ENCODE data around the gene AFTPH.

AFTPH gene

DNA sequence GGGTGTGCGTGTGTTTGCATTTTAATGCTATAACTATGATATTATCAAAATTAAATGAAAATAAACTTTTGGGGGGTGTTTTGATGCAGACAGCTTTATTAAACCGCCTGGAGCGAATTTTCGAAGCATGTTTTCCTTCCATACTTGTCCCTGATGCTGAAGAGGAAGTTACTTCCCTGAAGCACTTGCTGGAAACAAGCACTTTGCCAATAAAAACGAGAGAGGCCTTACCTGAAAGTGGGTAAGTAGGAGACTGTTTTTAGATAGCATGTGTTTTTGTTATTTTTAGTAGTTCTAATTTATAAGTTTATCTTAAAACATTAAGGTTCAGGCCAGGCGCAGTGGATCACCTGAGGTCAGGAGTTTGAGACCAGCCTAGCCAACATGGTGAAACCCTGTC, 43.3 kb downstream of the AFTPH start:
- H3K27me3 Mint-ChIP-seq: no peaks in the 10 kb centered on the region
- H3K36me3 Mint-ChIP-seq: peaks cover 14% of the 10 kb centered on the region
- no peak for DNase-seq (ENCODE audit: low spot score in 2 of 2)
- no peak overlapping the region for H3K4me3 Mint-ChIP-seq
- ATAC-seq (ENCODE audit: low read depth): no peak
- H3K4me1 Mint-ChIP-seq: peaks cover 17% of the 10 kb centered on the region
- H3K27ac Mint-ChIP-seq: peak overlapping the region; percentile 76
- H3K9me3 Mint-ChIP-seq: no peaks in the 10 kb centered on the region

DNA sequence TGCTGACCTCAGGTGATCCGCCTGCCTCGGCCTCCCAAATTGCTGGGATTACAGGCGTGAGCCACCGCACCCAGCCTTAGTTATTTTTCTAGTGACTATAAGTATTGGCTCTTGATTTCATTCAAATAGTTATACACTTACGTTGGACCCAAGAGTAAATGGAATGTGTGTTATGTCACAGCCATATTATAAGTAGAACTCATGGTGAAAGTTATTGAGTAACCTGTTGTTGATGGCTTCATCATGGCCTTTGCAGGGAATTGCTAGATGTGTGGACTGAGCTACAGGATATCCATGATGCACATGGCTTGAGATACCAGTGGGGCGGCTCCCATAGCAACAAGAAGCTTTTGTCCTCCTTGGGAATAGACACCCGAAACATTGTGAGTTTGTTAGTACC, 44.7 kb downstream of the AFTPH start:
- Mint-ChIP-seq H3K9me3 (no peaks in the 10 kb centered on the region), H3K27me3 (no peaks in the 10 kb centered on the region), H3K4me1 (peaks cover 14% of the 10 kb centered on the region), H3K27ac (peak overlapping the region; percentile 10), H3K36me3 (peaks cover 14% of the 10 kb centered on the region), H3K4me3 (no peak overlapping the region)
- DNase-seq (ENCODE audit: low spot score in 2 of 2) (no peak), ATAC-seq (ENCODE audit: low read depth) (no peak)

DNA sequence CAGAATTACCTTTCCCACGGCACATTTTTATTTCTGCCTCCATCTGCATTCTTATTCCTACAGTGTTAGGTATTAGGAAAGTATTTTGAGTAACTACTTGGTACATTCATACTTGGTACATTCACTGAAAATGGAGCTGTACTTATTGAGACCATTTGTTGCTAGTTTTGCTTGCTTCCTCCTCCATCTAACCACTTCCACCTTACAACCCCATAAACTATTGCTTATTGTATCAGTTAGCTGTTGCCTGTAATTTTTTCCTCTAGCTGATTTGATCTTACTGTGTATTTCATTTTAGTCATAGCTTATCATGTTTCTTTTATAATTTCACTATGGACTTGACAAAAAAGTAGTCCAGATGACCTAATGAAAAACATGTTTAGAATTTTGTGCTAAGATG, 50.7 kb downstream of the AFTPH start:
- H3K9me3 Mint-ChIP-seq: no peaks in the 10 kb centered on the region
- peaks cover 25% of the 10 kb centered on the region for H3K36me3 Mint-ChIP-seq
- ATAC-seq (ENCODE audit: low read depth): no peak
- H3K4me1 Mint-ChIP-seq: peaks cover 4% of the 10 kb centered on the region
- no peak overlapping the region for H3K4me3 Mint-ChIP-seq
- DNase-seq (ENCODE audit: low spot score in 2 of 2): no peak
- no peaks in the 10 kb centered on the region for H3K27me3 Mint-ChIP-seq
- peak overlapping the region; percentile 72 for H3K27ac Mint-ChIP-seq

DNA sequence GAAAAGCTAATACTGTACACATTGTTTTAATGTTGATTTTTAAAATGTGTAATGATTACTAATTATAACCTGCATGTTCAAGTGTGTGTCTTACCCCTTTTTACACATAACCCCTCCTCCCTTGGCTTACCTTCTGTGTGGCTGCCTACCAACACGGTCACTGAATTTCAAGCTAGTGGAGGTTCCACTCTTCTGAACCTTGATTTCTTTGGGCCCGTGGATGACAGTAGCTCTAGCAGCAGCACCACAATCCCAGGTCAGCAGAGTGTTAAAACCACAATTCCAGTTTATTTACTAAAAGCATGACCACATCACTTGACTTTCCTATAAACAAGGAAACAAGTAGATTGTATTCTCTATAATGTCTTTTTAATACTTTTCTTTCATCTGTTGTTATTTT, 56.9 kb downstream of the AFTPH start:
- ATAC-seq (ENCODE audit: low read depth): no peak
- peaks cover 2% of the 10 kb centered on the region for H3K4me1 Mint-ChIP-seq
- H3K4me3 Mint-ChIP-seq: no peak overlapping the region
- H3K27me3 Mint-ChIP-seq: no peaks in the 10 kb centered on the region
- H3K36me3 Mint-ChIP-seq: peaks cover 15% of the 10 kb centered on the region
- no peaks in the 10 kb centered on the region for H3K9me3 Mint-ChIP-seq
- H3K27ac Mint-ChIP-seq: peak overlapping the region; percentile 70
- no peak for DNase-seq (ENCODE audit: low spot score in 2 of 2)

DNA sequence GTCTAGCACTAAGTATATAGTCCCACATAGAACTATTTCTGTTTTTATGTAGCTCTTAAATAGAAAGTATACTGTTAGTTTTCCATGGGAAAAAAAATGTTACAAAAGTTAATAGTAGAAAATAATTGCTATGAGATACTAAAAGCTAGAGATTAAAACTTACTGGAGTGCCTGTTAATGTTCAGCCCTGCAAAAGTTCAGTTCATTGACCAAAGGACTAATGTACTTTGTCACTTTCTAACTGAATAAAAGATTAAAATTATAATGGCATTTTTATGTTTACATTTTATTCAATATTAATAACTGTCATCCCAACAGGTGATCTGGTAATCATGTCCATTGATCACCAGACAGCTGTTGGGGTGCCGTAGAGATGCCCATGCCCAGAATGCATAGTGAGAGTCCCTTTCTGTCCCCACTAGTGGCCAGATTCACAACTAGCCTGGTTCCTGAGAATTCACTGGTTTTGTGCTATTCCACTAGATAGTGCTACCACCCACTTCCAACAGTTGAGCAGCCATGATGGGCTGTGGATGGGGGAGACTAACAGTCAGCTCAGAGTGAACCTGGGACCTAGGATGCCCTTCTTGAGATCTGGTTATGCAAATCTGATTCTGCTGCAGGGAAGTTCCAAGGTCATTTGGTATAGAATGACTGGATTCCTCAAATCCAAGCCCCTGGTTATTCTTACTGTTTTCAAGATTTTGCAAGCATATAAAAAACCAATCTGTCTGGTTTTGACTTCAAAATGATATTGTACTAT, 57.8 kb downstream of the AFTPH start:
- peaks cover 18% of the 10 kb centered on the region for H3K36me3 Mint-ChIP-seq

DNA sequence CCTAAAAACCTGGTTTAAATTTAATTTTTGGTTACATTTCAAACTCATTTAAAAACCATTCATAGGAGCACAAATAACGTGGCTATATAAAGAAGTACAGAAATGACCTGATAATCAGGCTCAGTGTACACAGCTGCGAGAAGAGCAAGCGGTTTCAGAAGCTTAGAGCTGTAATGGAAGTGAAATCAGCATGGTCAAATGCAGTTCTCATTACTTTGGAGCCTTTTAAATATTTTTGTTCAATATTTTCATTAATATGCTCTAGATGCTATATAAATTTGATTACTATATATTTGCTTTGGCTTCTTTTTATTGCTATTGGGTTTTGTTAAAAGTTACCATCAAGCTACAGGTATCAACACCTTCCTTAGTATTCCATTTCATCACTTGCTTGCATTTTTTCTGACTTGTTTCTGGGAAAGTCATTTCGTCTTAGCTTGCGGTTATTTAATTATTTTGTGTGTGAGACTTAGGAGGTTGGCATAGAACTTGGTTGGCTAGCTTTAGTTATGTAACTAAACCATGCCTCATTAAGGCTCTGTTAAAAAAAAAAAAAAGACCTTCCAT, 58.7 kb downstream of the AFTPH start:
- H3K9me3 Mint-ChIP-seq: no peaks in the 10 kb centered on the region
- H3K36me3 Mint-ChIP-seq: peaks cover 12% of the 10 kb centered on the region
- no peak for DNase-seq (ENCODE audit: low spot score in 2 of 2)
- no peak overlapping the region for H3K4me3 Mint-ChIP-seq
- H3K27ac Mint-ChIP-seq: peak overlapping the region; percentile 73
- no peaks in the 10 kb centered on the region for H3K27me3 Mint-ChIP-seq
- peaks cover 7% of the 10 kb centered on the region for H3K4me1 Mint-ChIP-seq
- no peak for ATAC-seq (ENCODE audit: low read depth)

More for the DNA sequence above, 57.8 kb downstream of the AFTPH start:
- DNase-seq (ENCODE audit: low spot score in 2 of 2) (no peak), ATAC-seq (ENCODE audit: low read depth) (peak; percentile 42)
- H3K9me3 Mint-ChIP-seq: no peaks in the 10 kb centered on the region
- peak overlapping the region; percentile 73 for H3K27ac Mint-ChIP-seq
- no peaks in the 10 kb centered on the region for H3K27me3 Mint-ChIP-seq
- H3K4me1 Mint-ChIP-seq: peaks cover 7% of the 10 kb centered on the region
- H3K4me3 Mint-ChIP-seq: no peak overlapping the region

DNA sequence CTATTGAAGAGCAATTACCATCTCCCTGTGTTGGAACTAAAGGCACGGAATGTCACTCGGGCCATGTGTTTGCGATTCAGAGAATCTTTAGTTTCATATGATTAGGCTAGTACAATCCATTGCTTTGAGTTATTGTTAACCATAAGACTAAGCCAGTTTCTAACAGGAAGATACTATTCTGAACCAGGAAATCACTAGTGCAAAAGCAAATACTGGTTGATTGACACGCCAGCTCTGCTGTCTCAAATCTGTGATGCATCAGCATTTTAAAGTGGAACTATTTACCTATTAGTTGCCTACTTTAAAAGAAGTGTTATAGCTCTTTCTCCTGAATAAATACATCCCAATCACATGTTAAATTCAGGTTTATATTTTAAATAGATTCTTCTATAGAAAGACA, 61.9 kb downstream of the AFTPH start:
- Mint-ChIP-seq H3K4me3 (no peak overlapping the region), H3K36me3 (peaks cover 18% of the 10 kb centered on the region), H3K4me1 (peaks cover 6% of the 10 kb centered on the region), H3K27ac (no peak overlapping the region), H3K9me3 (no peaks in the 10 kb centered on the region), H3K27me3 (no peaks in the 10 kb centered on the region)
- DNase-seq (ENCODE audit: low spot score in 2 of 2) (no peak), ATAC-seq (ENCODE audit: low read depth) (no peak)

DNA sequence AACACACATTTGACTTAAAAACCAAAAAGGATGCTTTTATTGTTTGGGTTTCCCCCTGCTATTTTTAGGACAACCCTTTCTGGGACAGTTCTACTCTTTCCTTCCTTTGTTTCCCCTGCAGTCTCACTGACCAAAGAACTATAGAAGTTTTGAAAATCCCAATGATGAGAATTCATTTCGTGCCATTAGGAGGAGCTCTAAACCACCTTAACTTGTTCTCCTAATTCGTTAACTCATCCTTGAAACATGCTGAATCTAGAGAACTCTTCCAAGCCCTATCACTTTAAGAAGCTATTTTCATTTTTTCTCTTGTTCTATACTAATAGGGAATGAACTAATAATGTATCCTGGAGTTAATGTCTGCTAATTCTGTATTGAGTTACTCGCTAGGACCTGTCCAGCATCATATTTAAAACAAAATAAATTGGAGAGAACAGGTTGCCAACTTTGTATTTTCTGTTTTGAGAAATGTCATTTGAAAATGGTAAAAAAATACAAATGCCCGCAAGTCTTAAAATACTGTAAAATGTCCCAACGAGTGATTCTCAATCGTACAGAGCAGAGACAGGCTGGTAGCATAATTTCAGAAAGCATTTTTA, 62.9 kb downstream of the AFTPH start:
- H3K9me3 Mint-ChIP-seq: no peaks in the 10 kb centered on the region
- peaks cover 5% of the 10 kb centered on the region for H3K4me1 Mint-ChIP-seq
- ATAC-seq (ENCODE audit: low read depth): peak; percentile 70
- peaks cover 23% of the 10 kb centered on the region for H3K36me3 Mint-ChIP-seq
- H3K27me3 Mint-ChIP-seq: no peaks in the 10 kb centered on the region
- DNase-seq (ENCODE audit: low spot score in 2 of 2): peak in 1 of 2 donors; percentile 48
- H3K4me3 Mint-ChIP-seq: no peak overlapping the region
- H3K27ac Mint-ChIP-seq: peak overlapping the region; percentile 67

DNA sequence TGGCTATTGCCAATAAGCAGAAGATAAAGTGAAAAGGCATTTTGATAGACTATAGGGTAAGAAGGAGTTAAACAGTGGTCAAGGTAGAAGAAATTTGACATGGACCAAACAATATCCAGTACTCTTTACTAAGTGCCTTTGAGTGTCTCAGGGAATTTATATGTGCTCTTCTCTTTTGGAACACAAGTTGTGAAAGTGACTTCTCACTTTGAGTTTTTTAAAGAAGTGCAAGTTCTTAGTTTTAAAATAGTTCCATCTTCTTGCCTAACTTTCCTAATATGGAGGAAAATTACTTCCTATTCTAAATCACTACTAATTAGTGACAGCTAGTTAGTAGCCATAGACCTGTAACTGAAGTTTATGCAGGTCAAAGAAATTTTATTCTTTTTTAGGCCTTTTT, 63.4 kb downstream of the AFTPH start:
- ATAC-seq (ENCODE audit: low read depth) (no peak), DNase-seq (ENCODE audit: low spot score in 2 of 2) (no peak)
- Mint-ChIP-seq H3K9me3 (no peaks in the 10 kb centered on the region), H3K27me3 (no peaks in the 10 kb centered on the region), H3K27ac (no peak overlapping the region), H3K4me1 (peaks cover 5% of the 10 kb centered on the region), H3K4me3 (no peak overlapping the region), H3K36me3 (peaks cover 25% of the 10 kb centered on the region)

DNA sequence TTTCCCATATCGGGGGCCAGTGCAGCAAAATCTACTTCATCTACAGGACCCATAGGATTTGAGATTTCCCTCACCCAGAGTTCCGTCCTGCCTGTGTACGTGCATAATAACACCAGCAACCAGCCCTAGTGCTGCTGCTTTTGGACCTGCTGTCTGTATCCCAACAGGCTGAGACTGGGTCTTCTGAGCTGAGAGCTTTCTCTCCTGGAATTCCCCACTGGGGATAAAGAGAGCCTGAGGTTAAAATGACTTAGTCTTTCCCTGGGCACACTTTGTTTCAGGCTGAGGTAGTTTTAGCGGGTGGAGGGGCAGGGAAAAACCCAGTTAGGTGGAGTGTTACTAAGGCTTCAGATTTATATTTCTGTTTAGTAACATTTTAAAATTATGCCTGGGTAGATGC, 67.1 kb downstream of the AFTPH start:
- no peaks in the 10 kb centered on the region for H3K27me3 Mint-ChIP-seq
- peaks cover 25% of the 10 kb centered on the region for H3K36me3 Mint-ChIP-seq
- H3K4me3 Mint-ChIP-seq: no peak overlapping the region
- no peaks in the 10 kb centered on the region for H3K9me3 Mint-ChIP-seq
- DNase-seq (ENCODE audit: low spot score in 2 of 2) (no peak), ATAC-seq (ENCODE audit: low read depth) (no peak)
- H3K4me1 Mint-ChIP-seq: peaks cover 5% of the 10 kb centered on the region
- no peak overlapping the region for H3K27ac Mint-ChIP-seq

DNA sequence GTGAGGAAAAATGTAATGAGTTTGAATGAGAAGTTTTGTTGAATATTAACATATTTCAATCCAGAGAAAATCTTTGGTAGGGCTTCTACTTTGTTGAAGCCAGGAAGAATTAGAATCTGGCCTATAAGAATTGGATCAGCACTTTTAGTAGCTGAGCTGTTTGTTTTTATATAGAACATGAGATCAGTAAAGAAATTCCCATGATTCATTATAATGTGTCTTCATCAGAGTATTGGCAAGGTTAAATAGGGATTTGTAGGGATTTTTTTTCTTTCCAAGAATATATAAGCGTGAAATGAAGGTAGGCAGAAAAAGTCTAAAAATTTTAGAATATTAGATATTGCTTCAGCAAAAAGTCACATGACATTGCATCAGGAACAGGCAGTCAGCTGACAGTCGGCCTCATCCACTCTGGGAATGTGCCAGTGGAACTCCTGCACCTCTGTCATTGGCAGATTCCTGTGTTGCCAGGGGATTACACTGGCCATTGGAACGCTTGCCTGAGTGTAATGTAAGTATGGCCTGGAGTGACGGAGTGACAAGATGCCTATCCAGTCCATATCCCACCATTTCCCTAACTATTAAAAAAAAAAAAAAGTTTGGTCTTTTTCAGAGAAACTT, 69.0 kb downstream of the AFTPH start:
- no peak overlapping the region for H3K4me3 Mint-ChIP-seq
- no peaks in the 10 kb centered on the region for H3K9me3 Mint-ChIP-seq
- no peaks in the 10 kb centered on the region for H3K27me3 Mint-ChIP-seq
- H3K27ac Mint-ChIP-seq: no peak overlapping the region
- ATAC-seq (ENCODE audit: low read depth): no peak
- H3K4me1 Mint-ChIP-seq: peaks cover 2% of the 10 kb centered on the region
- no peak for DNase-seq (ENCODE audit: low spot score in 2 of 2)
- H3K36me3 Mint-ChIP-seq: peaks cover 17% of the 10 kb centered on the region

DNA sequence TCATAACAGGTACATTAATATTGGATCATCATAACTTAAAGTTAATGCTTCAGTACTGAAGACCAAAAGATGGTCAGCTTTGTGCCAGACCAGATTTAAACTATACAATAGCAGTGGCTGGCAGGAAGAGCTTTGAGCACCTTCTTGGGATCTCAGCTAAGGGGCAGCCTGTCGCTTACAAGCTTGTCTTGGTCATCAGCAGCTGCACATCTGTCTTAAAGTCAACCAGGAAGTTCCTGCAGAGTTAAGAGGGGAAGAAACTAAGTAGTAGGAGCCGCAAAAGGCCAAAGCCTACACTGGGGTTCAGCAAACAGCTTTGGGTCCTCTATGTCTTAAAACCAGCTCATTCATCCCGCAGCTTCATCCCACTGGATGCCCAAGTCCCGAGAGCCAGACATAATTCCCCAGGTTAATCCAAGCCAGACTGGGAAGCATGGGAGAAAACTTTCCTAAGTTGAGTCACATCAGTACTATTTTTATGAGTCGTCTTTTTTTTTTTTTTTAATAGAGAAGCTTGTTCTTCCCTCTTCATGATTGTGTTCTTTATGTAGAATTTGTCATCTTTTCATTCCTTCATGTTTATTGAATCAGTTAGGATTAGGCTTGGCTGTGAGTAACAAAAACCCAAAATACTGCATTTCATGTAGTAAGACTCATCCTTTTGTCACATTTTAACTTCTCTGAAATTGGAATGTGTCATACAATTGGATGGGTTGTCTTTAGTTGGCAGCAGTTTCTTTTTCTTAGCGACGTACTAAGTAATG, 70.3 kb downstream of the AFTPH start:
- Mint-ChIP-seq H3K36me3 (peaks cover 14% of the 10 kb centered on the region), H3K9me3 (no peaks in the 10 kb centered on the region), H3K4me1 (peaks cover 2% of the 10 kb centered on the region), H3K4me3 (no peak overlapping the region), H3K27me3 (no peaks in the 10 kb centered on the region), H3K27ac (no peak overlapping the region)
- DNase-seq (ENCODE audit: low spot score in 2 of 2) (no peak), ATAC-seq (ENCODE audit: low read depth) (no peak)

DNA sequence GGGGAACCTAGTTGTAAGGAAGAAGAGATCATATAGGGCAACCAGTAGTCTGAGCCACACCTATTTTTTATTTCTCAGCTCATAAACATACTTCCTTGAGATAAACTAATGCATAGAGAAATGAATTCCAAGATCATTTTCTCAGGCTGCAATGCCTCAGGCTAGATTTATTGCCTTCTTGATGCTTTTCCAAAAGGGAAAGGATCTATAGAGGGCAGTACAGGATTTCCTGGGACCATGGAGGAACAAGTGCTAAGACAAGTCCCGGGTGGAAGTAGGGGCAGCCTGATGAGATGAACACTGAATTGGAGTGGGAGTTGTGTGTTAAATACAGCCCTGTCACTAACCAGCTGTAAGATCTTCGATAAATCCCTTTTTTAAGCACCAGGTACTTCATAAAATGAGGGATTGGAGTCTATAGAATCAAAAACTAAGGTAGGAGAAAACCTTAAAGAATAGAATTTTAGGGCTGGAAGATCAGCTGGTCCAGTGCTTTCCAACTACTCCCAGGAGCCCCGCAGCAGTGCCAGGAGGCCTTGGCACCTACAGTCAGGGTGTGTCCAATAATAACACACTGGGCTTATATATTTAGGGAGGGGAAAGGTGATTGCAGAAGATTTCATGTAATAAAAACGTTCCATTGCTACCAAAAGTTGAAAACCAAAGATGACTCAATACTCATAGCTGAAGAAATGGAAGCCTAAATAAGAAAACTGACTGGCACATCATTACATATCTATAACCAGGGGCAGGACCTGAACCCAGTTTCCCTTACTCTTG, 71.5 kb downstream of the AFTPH start:
- ATAC-seq (ENCODE audit: low read depth): no peak

More for the DNA sequence above, 71.5 kb downstream of the AFTPH start:
- H3K27ac Mint-ChIP-seq: no peak overlapping the region
- H3K27me3 Mint-ChIP-seq: no peaks in the 10 kb centered on the region
- no peak for DNase-seq (ENCODE audit: low spot score in 2 of 2)
- H3K4me3 Mint-ChIP-seq: no peak overlapping the region
- peaks cover 2% of the 10 kb centered on the region for H3K4me1 Mint-ChIP-seq
- H3K9me3 Mint-ChIP-seq: no peaks in the 10 kb centered on the region
- H3K36me3 Mint-ChIP-seq: peaks cover 11% of the 10 kb centered on the region
